Measurements from ENCODE around the gene CDK5RAP2.
"Not testable (repeated sequence)": the region's sequence is repeated elsewhere in the genome, so short reads cannot be mapped to it uniquely, and the experiment has no call there.

GRCh38 chr9:120515996-120516395 lies 64.0 kb downstream of the CDK5RAP2 start:
- TF ChIP-seq CTCF (conservative IDR thresholded peaks at IDR 0.05 in 1 of 2, IDR thresholded peaks at IDR 0.05 in 1 of 2; ENCODE audit: extremely low read depth in 1 of 2, insufficient read depth in 1 of 2, low read depth in 1 of 2, low read length in 2 of 2); EZH2 (IDR thresholded peaks at IDR 0.05; ENCODE audit: borderline replicate concordance, low read length): not testable (repeated sequence)
